GM12873 (cell line): ENCODE results near the gene CELF1.

Source experiments
- CTCF ChIP-seq: IDR thresholded peaks from 2 replicates; pipeline ENCODE4 v1.5.1; 2012; ENCODE audit warnings: low read depth, mild to moderate bottlenecking, moderate library complexity, low read length, control low read depth; ENCODE audit not compliant: insufficient read depth; ENCODE audit errors: missing control alignments

The CELF1 gene

GRCh38 chr11:47480762-47481161 is 72.2 kb downstream of the CELF1 start:
- no peak for TF ChIP-seq CTCF

- no peak for TF ChIP-seq CTCF
Observed at GRCh38 chr11:47478651-47479329, 74.1 kb downstream of the CELF1 start.

- TF ChIP-seq CTCF: no peak
Observed at GRCh38 chr11:47477753-47478152, 75.2 kb downstream of the CELF1 start.

GRCh38 chr11:47477323-47477722 is 75.6 kb downstream of the CELF1 start:
- TF ChIP-seq CTCF: no peak

GRCh38 chr11:47470671-47471070 is 82.3 kb downstream of the CELF1 start:
- no peak for TF ChIP-seq CTCF

GRCh38 chr11:47469361-47470179 is 83.4 kb downstream of the CELF1 start:
- TF ChIP-seq CTCF: no peak

- no peak for TF ChIP-seq CTCF
Observed at GRCh38 chr11:47468598-47469214, 84.2 kb downstream of the CELF1 start.
